HG03521 (cell line): ENCODE measurements around the gene EXOC3.

Source experiments
- ATAC-seq: cut with Tn5 transposase; IDR thresholded peaks from one replicate; pipeline ENCODE4 v1.9.1; 2021; ENCODE audit warnings: mild to moderate bottlenecking, moderate library complexity; ENCODE audit not compliant: unreplicated experiment

The EXOC3 gene

GRCh38 chr5:454936-455335 lies 12.0 kb downstream of the EXOC3 start:
- ATAC-seq: no peak

- ATAC-seq: no peak
These were observed 12.8 kb downstream of the EXOC3 start for GRCh38 chr5:455806-456205.

GRCh38 chr5:456351-457194 lies 13.6 kb downstream of the EXOC3 start:
- no peak for ATAC-seq

- no peak for ATAC-seq
These were observed 14.4 kb downstream of the EXOC3 start for GRCh38 chr5:457195-457961.

GRCh38 chr5:458547-459353 lies 15.8 kb downstream of the EXOC3 start:
- no peak for ATAC-seq

GRCh38 chr5:459562-460272 lies 16.7 kb downstream of the EXOC3 start:
- no peak for ATAC-seq

GRCh38 chr5:460273-460625 lies 17.3 kb downstream of the EXOC3 start:
- ATAC-seq: no peak

- ATAC-seq: no peak
These were observed 19.1 kb downstream of the EXOC3 start for GRCh38 chr5:462051-462481.

GRCh38 chr5:463301-463700 lies 20.3 kb downstream of the EXOC3 start:
- ATAC-seq: no peak

GRCh38 chr5:463952-464351 lies 21.0 kb downstream of the EXOC3 start:
- no peak for ATAC-seq

- no peak for ATAC-seq
These were observed 21.5 kb downstream of the EXOC3 start for GRCh38 chr5:464446-464842.

- no peak for ATAC-seq
These were observed 22.0 kb downstream of the EXOC3 start for GRCh38 chr5:464843-465590.

- no peak for ATAC-seq
These were observed 22.8 kb downstream of the EXOC3 start for GRCh38 chr5:465591-466403.

- ATAC-seq: no peak
These were observed 23.8 kb downstream of the EXOC3 start for GRCh38 chr5:466661-467310.

- no peak for ATAC-seq
These were observed 25.4 kb downstream of the EXOC3 start for GRCh38 chr5:468401-468800.

- no peak for ATAC-seq
These were observed 26.9 kb downstream of the EXOC3 start for GRCh38 chr5:469752-470483.

- ATAC-seq: no peak
These were observed 28.2 kb downstream of the EXOC3 start for GRCh38 chr5:470961-471749.
